GM21515 (cell line): ENCODE data around the gene TAF11L2.
"Not testable (repeated sequence)": the region's sequence is repeated elsewhere in the genome, so short reads cannot be mapped to it uniquely, and the experiment has no call there.

ENCODE experiments used
- ATAC-seq: cut with Tn5 transposase; IDR thresholded peaks from one replicate; pipeline ENCODE4 v1.9.1; 2021; ENCODE audit not compliant: unreplicated experiment

Gene TAF11L2

GRCh38 chr5:17497931-17498330 lies at the start of gene TAF11L2:
TAF11L2 (plus strand) TSS chr5:17498231.
- not testable (repeated sequence) for ATAC-seq

GRCh38 chr5:17448877-17449276 lies 49.2 kb upstream of the TAF11L2 start:
- ATAC-seq, result no peak

- ATAC-seq, result no peak
Measured at GRCh38 chr5:17452936-17453335, 45.1 kb upstream of the TAF11L2 start.

GRCh38 chr5:17455942-17456341 lies 42.1 kb upstream of the TAF11L2 start:
- no peak for ATAC-seq

- ATAC-seq, result no peak
Measured at GRCh38 chr5:17461793-17462192, 36.2 kb upstream of the TAF11L2 start.

GRCh38 chr5:17463653-17464052 lies 34.4 kb upstream of the TAF11L2 start:
- no peak for ATAC-seq

GRCh38 chr5:17470064-17470463 lies 28.0 kb upstream of the TAF11L2 start:
- ATAC-seq, result no peak

- ATAC-seq, result not testable (repeated sequence)
Measured at GRCh38 chr5:17475064-17475463, 23.0 kb upstream of the TAF11L2 start.

GRCh38 chr5:17477043-17477442 lies 21.0 kb upstream of the TAF11L2 start:
- no peak for ATAC-seq

- no peak for ATAC-seq
Measured at GRCh38 chr5:17477573-17478265, 20.3 kb upstream of the TAF11L2 start.

- no peak for ATAC-seq
Measured at GRCh38 chr5:17481378-17481777, 16.7 kb upstream of the TAF11L2 start.

GRCh38 chr5:17482790-17483189 lies 15.2 kb upstream of the TAF11L2 start:
- no peak for ATAC-seq

GRCh38 chr5:17486464-17487173 lies 11.4 kb upstream of the TAF11L2 start:
- ATAC-seq, result not testable (repeated sequence)

GRCh38 chr5:17487174-17487512 lies 10.9 kb upstream of the TAF11L2 start:
- no peak for ATAC-seq

- ATAC-seq, result not testable (repeated sequence)
Measured at GRCh38 chr5:17491257-17491656, 6.8 kb upstream of the TAF11L2 start.

- no peak for ATAC-seq
Measured at GRCh38 chr5:17492770-17493169, 5.3 kb upstream of the TAF11L2 start.

- no peak for ATAC-seq
Measured at GRCh38 chr5:17497446-17497845, 585 bp upstream of the TAF11L2 start.

- ATAC-seq, result no peak
Measured at GRCh38 chr5:17511775-17512325, 13.8 kb downstream of the TAF11L2 start.

GRCh38 chr5:17517526-17517925 lies 19.5 kb downstream of the TAF11L2 start:
- ATAC-seq, result not testable (repeated sequence)

GRCh38 chr5:17518067-17518466 lies 20.0 kb downstream of the TAF11L2 start, which contains the start of gene TAF11L3:
TAF11L3 (plus strand) TSS chr5:17518367.
- not testable (repeated sequence) for ATAC-seq

- ATAC-seq, result not testable (repeated sequence)
Measured at GRCh38 chr5:17519508-17519907, 21.5 kb downstream of the TAF11L2 start.

- not testable (repeated sequence) for ATAC-seq
Measured at GRCh38 chr5:17521501-17521900, 23.5 kb downstream of the TAF11L2 start, which contains the start of gene TAF11L4. TAF11L4 (plus strand) TSS chr5:17521801.
